TTC549 (cell line): ENCODE results near the gene OR1L8.
"Not testable (repeated sequence)": the region's sequence is repeated elsewhere in the genome, so short reads cannot be mapped to it uniquely, and the experiment has no call there.

Source experiments
- FAIRE-seq: peaks from 2 replicates; lab custom pipeline; 2012; peaks lifted over from hg19 to GRCh38; lab: Jason Lieb, UNC

The OR1L8 gene, protein sequence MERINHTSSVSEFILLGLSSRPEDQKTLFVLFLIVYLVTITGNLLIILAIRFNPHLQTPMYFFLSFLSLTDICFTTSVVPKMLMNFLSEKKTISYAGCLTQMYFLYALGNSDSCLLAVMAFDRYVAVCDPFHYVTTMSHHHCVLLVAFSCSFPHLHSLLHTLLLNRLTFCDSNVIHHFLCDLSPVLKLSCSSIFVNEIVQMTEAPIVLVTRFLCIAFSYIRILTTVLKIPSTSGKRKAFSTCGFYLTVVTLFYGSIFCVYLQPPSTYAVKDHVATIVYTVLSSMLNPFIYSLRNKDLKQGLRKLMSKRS

DNA sequence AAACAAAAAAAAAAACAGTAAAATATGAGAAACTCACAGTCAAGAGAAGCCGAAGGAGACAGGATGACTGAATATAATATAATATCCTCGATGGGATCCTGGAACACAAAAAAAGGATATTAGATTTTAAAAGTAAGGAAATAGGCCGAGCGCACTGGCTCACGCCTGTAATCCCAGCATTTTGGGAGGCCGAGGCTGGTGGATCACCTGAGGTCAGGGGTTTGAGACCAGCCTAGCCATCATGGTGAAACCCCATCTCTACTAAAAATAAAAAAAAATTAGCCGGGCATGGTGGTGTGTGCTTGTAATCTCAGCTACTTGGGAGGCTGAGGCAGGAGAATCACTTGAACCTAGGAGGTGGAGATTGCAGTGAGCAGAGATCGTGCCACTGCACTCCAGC, at the start of gene OR1L8:
Gene OR1L8 (minus strand): TSS at position 101 of the 400 bp plus-strand sequence. CDS start 14,907 bp downstream, outside the sequence.
- not testable (repeated sequence) for FAIRE-seq

DNA sequence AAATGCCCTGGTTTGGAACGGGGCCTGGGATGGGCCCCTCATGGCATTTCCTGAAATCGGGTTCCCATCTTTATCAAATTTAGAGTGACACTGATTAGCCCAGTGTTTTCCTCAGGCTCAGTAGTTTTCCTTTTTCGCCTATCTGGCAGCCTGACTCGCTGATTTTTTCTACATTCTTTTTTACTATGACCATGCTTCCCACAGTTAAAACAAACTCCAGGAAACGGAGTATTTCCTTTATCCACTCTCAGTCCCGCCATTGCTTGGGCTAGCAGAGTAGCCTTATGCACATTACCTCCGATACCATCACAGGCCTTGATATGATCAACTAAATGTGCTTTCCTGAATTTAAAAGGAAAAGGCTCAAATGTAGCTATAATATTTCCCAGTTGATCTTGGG, 36.8 kb upstream of the OR1L8 start:
- no peak for FAIRE-seq

DNA sequence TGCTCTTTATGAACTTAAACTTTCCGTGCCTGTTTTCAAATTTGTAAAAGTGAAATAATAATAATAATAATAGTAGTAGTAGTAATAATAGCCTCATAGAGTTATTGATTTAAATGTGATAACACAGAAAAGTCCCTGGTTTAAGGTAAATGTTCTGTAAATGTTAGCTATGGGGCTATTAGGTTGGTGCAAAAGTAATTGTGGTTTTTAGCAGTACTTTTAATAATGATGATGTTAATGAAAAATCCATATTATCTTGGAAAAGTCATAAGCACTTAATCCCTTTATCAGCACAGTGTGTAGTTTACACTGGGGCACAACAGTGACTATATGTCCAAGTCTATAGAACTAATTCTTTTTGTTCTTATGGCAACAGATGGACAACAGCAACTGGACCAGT, 31.2 kb upstream of the OR1L8 start, which contains the start of gene OR1Q1:
Gene OR1Q1 (plus strand): TSS at position 377 of the 400 bp plus-strand sequence. CDS start 0 bp downstream, at position 377.
- no peak for FAIRE-seq

DNA sequence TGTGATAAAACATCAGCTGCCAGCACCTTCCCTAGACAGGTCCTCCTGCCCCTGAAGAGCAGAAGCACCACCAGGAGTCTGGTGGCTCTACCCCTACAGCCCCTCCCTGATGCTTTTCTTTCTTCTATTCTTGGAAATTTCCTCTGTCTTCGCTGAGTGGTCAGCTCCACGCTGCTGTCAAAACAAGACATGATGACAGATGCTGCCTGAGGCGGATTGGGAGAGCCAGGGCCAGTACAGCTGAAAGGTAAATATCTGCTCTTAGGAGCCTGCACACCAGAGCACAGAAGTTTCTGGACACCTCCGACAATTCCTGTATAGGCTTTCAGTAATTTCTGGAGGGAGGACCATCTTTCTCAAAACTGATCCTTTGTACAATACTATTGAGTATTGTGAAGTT, 26.6 kb upstream of the OR1L8 start:
- FAIRE-seq: no peak

DNA sequence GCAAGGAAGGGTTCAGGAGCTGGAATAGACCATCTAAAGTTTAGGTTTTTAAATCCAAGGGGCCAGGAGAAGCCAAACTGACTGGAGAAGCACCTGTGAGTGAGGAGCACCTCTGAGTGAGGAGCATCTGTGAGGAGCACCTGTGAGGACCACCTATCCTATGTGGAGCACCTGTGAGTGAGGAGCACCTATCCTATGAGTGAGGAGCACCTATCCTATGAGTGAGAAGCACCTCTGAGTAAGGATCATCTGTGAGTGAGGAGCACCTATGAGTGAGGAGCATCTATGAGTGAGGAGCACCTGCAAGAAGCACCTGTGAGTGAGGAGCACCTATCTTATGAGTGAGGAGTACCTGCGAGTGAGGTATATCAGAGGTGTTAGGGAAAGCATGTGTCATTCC, 23.4 kb upstream of the OR1L8 start:
- no peak for FAIRE-seq

DNA sequence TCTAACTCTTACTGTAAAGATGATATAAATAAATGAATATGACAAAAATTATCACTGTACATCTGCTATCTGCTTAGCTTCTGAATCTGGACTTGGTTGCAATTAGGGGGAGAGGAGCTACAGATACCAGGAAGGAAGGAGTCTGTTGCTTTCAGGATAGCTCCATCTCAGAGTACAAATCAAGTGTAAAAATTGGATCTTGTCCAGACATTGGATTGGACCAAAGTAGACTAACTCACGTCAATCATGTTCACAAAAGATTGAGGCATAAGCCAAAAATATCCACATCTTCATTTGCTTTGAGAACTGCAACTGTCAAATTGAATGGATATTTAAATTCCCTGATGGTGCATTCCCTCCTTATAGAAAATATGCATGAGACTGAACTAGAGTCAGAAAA, 22.5 kb upstream of the OR1L8 start:
- FAIRE-seq: no peak

DNA sequence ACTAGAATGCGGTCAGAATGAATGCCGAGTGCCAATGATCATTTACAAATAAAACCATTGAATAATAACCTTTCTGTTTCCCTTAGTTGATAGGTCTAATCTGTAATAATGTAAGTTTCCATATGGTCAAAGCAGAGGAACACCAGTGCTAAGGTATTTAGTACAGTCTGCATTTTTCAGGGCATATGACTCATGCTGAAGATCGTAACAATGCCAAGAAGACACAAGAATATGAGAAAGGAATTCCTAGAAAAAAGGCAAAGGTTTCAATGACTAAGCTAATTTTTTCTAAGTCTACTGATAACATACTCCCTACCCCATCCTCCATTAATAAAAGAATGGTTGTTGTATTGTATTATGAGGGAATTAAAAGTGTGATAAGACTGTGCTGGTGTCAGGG, 2.8 kb downstream of the OR1L8 start:
- no peak for FAIRE-seq

DNA sequence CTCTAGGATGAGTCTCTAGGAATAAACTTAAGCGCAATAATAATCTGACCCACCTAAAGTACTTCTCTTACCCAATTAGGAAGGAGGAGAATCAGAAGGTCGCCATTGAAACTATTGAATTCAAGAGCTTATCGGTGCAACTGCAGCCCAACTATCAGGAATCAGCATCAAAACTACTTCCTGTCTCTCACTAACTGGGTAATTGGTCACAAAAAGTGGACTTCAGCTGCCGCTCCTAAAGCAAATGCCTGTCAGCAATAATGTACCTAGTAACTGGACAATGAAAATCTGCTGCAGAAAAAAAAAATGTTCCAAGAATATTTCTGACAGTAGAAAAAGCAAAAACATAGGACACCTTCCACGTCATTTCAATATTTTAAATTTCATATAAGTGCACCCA, 3.3 kb downstream of the OR1L8 start:
- FAIRE-seq: no peak

DNA sequence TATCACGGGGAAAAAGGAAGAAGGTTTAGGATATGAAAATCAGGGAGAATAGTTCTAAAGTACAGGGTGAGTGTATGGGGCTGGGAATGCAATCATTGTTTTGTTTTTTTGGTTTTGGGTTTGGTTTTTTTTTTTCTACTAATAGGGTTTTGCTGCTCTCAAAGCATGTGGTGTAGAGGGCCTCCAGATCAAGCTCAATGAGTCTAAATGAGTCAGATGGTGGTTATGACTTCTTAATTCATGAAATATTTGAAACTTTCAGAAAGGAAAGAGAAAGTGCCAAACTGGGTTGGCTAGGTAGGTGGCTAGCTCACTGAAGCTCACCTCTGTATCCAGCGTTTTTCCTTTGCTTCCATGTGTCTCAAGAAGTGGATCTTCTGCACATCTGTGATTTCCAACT, 10.7 kb downstream of the OR1L8 start:
- no peak for FAIRE-seq

DNA sequence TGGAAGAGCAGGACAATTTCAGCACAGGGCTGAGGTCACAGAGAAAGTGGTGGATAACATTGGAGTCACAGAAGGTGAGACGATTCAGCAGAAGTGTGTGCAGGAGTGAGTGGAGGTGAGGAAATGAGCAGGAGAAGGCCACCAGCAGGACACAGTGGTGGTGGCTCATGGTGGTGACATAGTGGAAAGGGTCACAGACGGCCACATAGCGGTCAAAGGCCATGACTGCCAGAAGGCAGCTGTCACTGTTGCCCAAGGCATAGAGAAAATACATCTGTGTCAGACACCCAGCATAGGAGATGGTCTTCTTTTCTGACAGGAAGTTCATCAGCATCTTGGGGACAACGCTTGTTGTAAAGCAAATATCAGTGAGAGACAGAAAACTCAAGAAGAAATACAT, 15.3 kb downstream of the OR1L8 start:
- FAIRE-seq: no peak

DNA sequence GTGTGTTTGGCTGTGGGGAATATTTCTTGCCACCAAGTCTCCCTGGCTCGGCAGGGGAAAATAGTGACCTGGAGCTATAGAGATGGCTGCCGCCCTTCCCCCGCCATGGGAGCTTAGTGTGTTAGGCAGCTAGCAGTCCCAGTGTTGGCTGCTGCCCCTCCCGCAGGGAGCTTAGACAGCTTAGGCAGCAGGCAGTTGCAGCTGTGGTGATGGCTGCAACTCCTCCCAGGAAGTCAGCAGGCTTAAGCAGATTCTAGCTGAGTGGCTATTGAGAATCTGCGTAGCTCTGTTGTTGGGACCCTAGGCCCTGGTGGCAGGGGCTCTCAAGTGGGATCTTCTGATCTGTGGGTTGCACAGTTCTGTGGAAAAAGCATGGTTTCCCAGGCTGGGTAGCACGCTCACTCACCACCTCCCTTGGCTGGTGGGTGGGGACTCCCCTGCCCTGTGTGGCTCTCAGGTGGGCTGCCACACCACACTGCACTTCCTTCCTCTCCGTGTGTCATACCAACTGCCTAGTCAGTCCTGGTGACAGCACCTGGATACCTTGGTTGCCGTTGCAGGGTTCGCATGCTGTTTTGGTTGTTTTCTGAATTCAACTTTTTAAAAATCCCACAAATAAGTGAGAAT, 20.9 kb downstream of the OR1L8 start:
- FAIRE-seq: no peak

DNA sequence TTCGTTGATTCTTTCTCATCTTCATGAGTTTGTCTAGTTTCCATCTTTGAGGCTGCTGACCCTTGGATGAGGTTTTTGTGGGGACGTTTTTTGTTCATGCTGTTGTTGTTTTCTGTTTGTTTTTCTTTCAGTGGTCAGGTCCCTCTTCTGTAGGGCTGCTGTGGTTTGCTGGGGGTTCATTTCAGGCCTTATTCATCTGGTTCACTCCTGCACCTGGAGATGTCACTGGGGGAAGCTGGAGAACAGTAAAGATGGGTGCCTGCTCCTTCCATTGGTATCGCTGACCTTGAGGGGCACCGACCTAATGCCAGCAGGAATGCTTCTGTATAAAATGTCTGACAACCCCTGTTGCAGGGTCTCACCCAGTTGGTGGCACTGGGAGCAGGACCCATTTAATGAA, 21.7 kb downstream of the OR1L8 start:
- FAIRE-seq: no peak

DNA sequence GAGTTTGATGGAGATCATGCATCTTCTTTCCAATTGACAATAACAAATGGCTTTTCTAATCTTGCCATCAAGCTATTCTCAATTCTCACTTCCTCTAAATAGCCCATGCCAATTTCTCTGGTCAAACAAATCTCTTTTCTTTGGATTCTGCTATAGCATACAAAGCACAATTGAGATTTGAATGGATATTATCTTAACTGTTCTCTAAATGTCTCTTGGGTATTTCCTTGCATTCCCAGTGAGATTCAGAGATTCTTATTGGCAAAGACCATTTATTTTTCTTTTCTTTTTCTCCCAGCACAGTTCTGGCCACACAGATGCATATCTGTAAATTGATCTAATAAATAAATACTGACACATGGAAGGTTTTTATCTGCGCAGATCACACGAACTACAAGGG, 30.4 kb downstream of the OR1L8 start, which contains the start of gene OR1N2:
Gene OR1N2 (plus strand): TSS at position 301 of the 400 bp plus-strand sequence. CDS start 100 bp downstream, outside the sequence.
- no peak for FAIRE-seq

DNA sequence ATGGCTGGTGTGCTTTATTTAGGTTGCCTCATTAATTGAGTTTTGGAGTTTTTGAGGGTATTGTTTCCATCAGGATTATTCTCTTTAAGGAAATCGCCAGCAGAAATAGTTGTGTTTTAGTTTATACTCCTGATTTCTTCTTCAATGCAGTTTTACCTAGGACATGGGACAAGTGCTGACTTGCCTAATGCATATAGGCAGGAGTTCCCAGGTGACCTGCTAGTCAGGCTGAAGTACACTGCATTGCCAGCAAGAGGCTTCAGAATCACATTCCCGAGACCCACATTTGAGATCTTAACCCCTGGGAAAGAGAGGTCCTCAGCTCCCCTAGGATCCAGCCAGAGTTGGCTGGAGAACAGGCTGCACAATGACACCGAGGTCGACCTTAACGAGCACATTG, 31.8 kb downstream of the OR1L8 start:
- no peak for FAIRE-seq

DNA sequence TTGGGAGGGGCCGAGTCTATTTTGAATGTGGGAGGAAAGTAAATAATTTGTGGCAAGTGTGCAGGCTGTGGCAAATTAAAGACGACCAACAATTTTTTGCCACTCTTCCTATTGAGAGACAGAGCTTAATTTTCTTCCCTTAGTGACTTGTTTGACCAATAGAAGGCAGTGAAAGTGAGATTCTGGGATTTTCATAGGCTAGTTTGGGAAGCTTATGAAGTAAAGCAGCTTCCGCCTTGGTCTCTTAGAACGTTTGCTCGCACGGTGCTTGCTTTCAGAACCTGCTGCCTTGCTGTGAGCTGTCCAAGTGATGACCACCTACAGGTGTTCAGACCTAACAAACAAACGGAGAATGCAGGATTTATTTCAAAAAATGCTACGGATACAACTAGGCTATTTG, 37.0 kb downstream of the OR1L8 start:
- no peak for FAIRE-seq

DNA sequence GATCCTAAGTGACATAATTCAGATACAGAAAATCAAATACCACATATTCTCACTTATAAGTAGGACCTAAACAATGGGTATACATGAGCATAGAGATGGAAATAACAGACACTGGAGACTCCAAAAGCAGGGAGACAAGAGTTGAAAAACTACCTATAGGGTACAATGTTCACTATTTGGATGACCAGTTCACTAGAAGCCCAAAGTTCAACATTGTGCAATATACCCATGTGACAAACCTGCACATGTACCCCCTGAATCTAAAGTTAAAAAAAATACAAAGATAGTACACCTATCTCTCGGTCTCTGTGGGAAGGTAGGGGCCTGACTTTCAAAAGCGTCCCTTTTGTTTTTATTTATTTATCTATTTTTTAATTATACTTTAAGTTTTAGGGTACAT, 44.4 kb downstream of the OR1L8 start:
- FAIRE-seq: no peak

DNA sequence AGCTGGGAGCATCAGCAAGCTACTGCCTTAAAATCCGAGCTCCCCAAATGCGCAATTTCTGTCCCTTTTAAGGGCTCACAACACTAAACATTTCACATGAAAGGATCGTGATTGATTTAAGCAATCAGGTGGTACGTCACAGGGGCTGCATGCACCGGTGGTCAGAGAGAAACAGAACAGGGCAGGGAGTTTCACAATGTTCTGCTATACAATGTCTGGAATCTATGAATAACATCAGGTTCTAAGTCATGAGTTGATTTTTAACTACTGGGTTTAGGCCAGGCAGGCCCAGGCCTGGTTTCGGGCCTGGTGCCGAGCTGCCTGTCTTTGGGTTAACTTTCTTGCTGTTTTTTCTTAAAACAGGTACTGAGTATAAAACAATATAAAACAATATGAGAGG, 46.1 kb downstream of the OR1L8 start:
- not testable (repeated sequence) for FAIRE-seq

DNA sequence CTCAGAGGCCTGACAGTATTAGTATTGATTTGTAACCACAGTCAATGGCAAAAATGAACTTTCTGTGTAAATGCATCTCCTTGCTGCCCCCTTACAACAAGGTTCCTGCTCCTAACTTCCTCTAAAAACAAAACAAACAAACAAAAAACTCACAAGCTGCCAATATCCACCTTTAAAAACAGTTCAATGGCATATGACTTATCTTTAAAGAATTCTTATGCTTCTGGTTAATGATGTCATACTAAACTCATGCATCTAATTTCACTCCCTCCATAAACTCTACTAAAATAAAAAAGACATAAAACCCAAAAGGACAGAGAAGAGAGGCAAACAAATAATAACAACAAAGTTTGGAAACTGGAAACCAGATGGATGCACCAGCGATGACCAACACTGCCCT, 47.0 kb downstream of the OR1L8 start:
- FAIRE-seq: no peak

DNA sequence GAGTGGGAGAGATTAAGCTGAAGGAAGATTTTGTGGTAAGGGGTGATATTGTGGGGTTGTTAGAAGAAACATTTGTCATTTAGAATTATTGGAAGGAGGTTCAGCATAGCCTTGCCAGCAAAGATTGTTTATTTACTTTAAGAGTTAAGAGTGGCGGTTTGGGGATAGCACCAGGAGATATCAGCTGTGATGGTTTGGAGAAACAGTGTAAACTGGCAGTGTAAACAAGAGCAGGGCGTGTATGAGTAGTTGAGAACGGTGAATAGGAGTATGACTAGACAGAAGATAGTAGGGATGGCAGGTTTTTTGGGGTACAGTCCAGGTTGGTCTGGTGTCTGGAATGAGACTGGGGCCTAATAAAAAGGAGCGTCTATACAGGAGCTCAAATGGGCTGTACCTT, 52.0 kb downstream of the OR1L8 start:
- FAIRE-seq: not testable (repeated sequence)

DNA sequence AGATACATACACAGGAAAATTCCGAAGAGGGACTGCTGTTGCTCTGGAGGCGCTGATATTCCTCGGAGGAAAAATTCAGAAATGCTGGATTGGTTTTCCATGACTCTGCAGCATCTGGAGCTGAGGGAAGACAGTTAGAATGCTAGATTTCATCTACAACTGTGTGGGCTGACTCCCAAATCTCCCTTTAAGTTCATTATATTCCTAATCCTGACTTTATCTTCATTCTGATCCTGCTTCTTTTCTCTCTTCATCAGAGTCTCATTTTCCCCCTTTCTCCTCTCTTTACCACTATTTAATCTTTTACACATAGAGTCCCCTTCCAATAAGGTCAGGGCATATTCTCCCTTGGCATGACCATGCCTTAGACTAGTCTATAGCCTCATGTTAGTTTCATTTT, 56.0 kb downstream of the OR1L8 start, which contains the start of gene OR1N1:
Gene OR1N1 (minus strand): TSS at position 101 of the 400 bp plus-strand sequence. CDS start 0 bp downstream, at position 101.
- no peak for FAIRE-seq

DNA sequence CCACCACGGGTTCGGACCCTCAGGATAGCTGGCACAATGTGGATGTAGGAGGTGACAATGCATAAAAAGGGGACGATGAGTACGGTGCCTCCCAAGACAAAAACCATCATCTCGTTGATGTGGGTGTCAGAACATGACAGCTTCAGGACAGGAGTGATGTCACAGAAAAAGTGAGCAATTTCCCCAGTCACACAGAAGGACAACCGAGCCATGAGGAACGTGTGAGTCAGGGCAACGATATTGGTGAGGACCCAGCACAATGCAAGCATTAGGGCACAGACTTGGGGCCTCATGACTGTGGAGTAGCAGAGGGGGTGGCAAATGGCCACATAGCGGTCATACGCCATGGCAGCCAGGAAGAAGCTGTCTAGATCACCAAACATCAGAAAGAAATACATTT, 56.6 kb downstream of the OR1L8 start:
- no peak for FAIRE-seq

DNA sequence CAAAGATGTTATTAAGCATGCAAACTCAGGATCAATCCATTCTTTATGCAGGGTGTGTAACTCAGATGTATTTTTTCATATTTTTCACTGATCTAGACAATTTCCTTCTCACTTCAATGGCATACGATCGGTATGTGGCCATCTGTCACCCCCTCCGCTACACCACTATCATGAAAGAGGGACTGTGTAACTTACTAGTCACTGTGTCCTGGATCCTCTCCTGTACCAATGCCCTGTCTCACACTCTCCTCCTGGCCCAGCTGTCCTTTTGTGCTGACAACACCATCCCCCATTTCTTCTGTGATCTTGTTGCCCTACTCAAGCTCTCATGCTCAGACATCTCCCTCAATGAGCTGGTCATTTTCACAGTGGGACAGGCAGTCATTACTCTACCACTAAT, 63.8 kb downstream of the OR1L8 start:
- FAIRE-seq: no peak

DNA sequence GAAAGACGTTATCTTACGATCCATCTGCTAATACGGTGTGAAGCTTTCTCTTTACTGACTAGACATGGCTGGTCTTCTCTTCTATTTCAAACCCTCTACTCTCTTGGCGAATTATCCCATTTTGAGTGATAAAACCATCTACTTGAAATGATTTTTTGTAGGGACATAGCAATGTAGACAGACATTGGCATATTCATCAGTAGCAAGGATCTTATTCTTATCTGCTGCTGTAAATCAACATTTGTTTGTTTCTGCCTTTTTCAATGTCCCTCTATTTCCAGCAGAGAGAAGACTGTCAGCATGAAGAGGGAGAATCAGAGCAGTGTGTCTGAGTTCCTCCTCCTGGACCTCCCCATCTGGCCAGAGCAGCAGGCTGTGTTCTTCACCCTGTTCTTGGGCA, 64.3 kb downstream of the OR1L8 start, which contains the start of gene OR1J4:
Gene OR1J4 (plus strand): TSS at position 301 of the 400 bp plus-strand sequence. CDS start 0 bp downstream, at position 301.
- no peak for FAIRE-seq

DNA sequence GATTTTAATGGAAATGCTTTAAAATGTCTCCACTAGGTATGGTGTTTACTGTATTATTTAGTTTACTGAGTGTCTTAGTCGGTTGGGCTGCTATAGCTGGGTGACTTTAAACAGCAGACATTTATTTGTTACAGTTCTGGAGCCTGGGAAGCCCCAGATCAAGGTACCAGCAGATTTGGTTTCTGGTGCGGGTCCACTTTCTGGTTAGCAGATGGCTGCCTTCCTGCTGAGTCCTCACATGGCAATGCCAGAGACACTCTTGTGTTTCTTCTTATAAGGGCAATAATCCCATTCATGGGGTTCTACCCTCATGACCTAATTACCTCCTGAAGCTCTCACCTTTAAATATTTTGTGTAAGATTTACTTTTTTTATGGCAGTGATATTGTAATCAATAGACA, 65.0 kb downstream of the OR1L8 start:
- no peak for FAIRE-seq
